OCI-LY3 (cell line): Measurements from ENCODE around the gene ASIC2.

Experiments used
- H2AFZ ChIP-seq: fragments of 200-600, 300-600 bp; shearing (Covaris generic); 2 replicates; pipeline ENCODE4 v1.6.0; 2014; ENCODE audit warnings: antibody characterized with exemption, low read depth, low read length
- H3K27ac ChIP-seq: fragments of 200-600, 300-600 bp; sonication (generic); 2 replicates; pipeline ENCODE4 v1.5.1; 2014; ENCODE audit warnings: mild to moderate bottlenecking, low read length, moderate library complexity, mixed read lengths
- H3K27me3 ChIP-seq: fragments of 200-600, 300-600 bp; sonication (generic); 2 replicates; pipeline ENCODE4 v1.6.1; 2014; ENCODE audit warnings: low read depth, low read length, mixed read lengths
- H3K36me3 ChIP-seq: fragments of 200-600, 300-600 bp; sonication (generic); replicated peaks from 2 replicates; pipeline ENCODE3; 2014; ENCODE audit warnings: low read depth, low read length, mixed read lengths
- H3K4me1 ChIP-seq: fragments of 300-600, 200-600 bp; sonication (generic); 2 replicates; pipeline ENCODE4 v1.6.1; 2014; ENCODE audit warnings: low read length, mixed read lengths
- H3K4me2 ChIP-seq: fragments of 200-600, 300-600 bp; sonication (generic); 2 replicates; pipeline ENCODE4 v1.6.1; 2014; ENCODE audit warnings: low read length, mixed read lengths
- H3K4me3 ChIP-seq: fragments of 300-600, 200-600 bp; sonication (generic); 2 replicates; pipeline ENCODE4 v1.5.1; 2014; ENCODE audit warnings: antibody characterized with exemption, mild to moderate bottlenecking, low read length, moderate library complexity
- H3K79me2 ChIP-seq: fragments of 300-600, 200-600 bp; shearing (Covaris generic); 2 replicates; pipeline ENCODE4 v1.6.1; 2014; ENCODE audit warnings: mild to moderate bottlenecking, low read length, mixed read lengths
- H3K9ac ChIP-seq: fragments of 300-600, 200-600 bp; shearing (Covaris generic); 2 replicates; pipeline ENCODE4 v1.6.0; 2014; ENCODE audit warnings: mild to moderate bottlenecking, low read length, moderate library complexity
- H3K9me3 ChIP-seq: fragments of 200-600, 300-600 bp; shearing (Covaris generic); 2 replicates; pipeline ENCODE4 v1.6.1; 2014; ENCODE audit warnings: low read length, mixed read lengths; ENCODE audit not compliant: insufficient read depth
- H4K20me1 ChIP-seq: fragments of 200-600, 300-600 bp; sonication (generic); 2 replicates; pipeline ENCODE4 v1.6.1; 2016; ENCODE audit warnings: low read length, mixed read lengths; ENCODE audit not compliant: insufficient read depth
- EZH2phosphoT487 ChIP-seq: fragments of 200-600 bp; shearing (Covaris generic); IDR thresholded peaks from 2 replicates; pipeline ENCODE4 v1.6.1; 2018; ENCODE audit warnings: antibody characterized with exemption, mixed run types, low read depth
- TF ChIP-seq, protein P1 (sequence below): fragments of 200-600, 300-600 bp; sonication (generic); IDR thresholded peaks from 2 replicates; pipeline ENCODE4 v1.5.1; 2014; ENCODE audit warnings: antibody characterized with exemption, low read length, low read depth

The ASIC2 gene

DNA sequence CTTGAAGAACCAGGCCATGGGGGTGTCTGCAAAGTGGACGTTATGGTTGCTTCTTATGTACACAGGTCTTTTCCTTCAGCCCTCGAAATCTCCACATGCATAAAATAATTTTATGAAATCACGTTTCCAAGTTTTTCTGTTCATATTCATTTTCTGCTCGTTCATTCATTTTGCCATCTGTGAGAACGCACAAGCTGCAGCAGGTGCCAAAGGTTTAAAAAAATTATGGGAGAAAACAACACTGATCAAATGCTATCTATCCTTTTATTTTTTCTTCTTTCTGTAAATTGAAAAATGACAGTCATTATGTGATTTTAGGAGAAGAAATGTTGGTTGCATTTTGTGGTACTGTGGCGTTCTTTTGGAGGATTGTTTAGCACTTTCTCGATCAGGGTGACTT lies 285.9 kb downstream of the ASIC2 start:
- H3K9ac ChIP-seq: no peak overlapping the region

DNA sequence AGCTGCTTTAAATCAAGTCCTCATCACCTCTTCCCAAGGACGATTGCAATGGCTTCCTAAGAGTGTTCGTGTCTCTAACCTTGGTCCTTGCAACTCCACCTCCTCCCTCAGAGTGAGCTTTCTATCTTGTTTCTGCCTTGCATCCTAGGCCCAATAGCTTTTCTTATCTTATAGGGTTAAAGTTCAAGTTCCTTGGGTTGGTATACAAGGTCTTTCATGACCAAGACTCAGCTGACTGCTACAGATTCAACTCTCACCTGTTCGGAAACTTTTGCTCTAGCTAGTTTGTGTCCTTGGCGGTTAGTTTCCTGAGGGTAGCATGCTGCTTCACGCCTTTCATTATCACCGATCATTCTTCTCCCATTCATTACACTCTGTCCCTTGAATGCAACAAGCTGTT lies 290.8 kb downstream of the ASIC2 start:
- TF ChIP-seq, protein P1, sequence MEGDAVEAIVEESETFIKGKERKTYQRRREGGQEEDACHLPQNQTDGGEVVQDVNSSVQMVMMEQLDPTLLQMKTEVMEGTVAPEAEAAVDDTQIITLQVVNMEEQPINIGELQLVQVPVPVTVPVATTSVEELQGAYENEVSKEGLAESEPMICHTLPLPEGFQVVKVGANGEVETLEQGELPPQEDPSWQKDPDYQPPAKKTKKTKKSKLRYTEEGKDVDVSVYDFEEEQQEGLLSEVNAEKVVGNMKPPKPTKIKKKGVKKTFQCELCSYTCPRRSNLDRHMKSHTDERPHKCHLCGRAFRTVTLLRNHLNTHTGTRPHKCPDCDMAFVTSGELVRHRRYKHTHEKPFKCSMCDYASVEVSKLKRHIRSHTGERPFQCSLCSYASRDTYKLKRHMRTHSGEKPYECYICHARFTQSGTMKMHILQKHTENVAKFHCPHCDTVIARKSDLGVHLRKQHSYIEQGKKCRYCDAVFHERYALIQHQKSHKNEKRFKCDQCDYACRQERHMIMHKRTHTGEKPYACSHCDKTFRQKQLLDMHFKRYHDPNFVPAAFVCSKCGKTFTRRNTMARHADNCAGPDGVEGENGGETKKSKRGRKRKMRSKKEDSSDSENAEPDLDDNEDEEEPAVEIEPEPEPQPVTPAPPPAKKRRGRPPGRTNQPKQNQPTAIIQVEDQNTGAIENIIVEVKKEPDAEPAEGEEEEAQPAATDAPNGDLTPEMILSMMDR: no peak
- no peak for TF ChIP-seq EZH2phosphoT487
- no peaks in the 10 kb centered on the region for H3K36me3 ChIP-seq
- H3K9ac ChIP-seq: no peak overlapping the region
- no peak overlapping the region for H3K4me2 ChIP-seq
- H3K4me1 ChIP-seq: peaks cover 4% of the 10 kb centered on the region; the same call in 1 of the 2 replicates
- no peaks in the 10 kb centered on the region for H3K79me2 ChIP-seq
- H3K4me3 ChIP-seq: no peak overlapping the region
- H3K27ac ChIP-seq: no peak overlapping the region
- H3K9me3 ChIP-seq: no peaks in the 10 kb centered on the region
- H2AFZ ChIP-seq: no peak overlapping the region
- peaks cover 12% of the 10 kb centered on the region; the same call in 1 of the 2 replicates for H3K27me3 ChIP-seq
- H4K20me1 ChIP-seq: no peaks in the 10 kb centered on the region

More for the DNA sequence above, 285.9 kb downstream of the ASIC2 start:
- H3K79me2 ChIP-seq: no peaks in the 10 kb centered on the region
- no peak overlapping the region for H3K27ac ChIP-seq
- no peak overlapping the region for H2AFZ ChIP-seq
- H3K4me2 ChIP-seq: no peak overlapping the region
- no peaks in the 10 kb centered on the region for H3K4me1 ChIP-seq
- TF ChIP-seq, protein P1: no peak
- no peak for TF ChIP-seq EZH2phosphoT487
- no peaks in the 10 kb centered on the region for H4K20me1 ChIP-seq
- H3K36me3 ChIP-seq: no peaks in the 10 kb centered on the region
- H3K27me3 ChIP-seq: 0 out of 2 replicates have a peak, but pooled peaks cover 7% of the 10 kb centered on the region
- no peaks in the 10 kb centered on the region for H3K9me3 ChIP-seq
- no peak overlapping the region for H3K4me3 ChIP-seq

DNA sequence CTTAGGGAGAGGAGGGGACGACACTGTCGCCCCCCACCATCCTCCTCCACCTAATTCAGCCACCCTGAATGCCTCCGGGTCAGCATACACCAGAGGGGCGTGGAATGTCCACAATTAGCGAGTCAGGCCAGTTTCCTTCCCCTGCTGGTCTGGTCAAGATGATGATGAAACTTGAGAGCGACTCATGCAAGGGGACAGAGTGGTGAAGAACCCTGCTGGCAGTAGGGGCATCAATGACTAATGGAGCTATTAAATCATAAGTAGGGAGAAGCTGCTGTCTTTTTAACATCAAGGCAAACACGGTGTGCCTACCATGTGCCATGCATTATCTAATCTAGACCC lies 294.2 kb downstream of the ASIC2 start:
- Histone ChIP-seq H4K20me1 (no peaks in the 10 kb centered on the region), H2AFZ (peak overlapping the region; percentile 38; the same call in 1 of the 2 replicates), H3K9ac (no peak overlapping the region), H3K79me2 (no peaks in the 10 kb centered on the region), H3K4me3 (peak overlapping the region; percentile 68), H3K27me3 (peaks cover 12% of the 10 kb centered on the region; the same call in 1 of the 2 replicates), H3K9me3 (no peaks in the 10 kb centered on the region), H3K36me3 (no peaks in the 10 kb centered on the region), H3K27ac (no peak overlapping the region), H3K4me1 (peaks cover 4% of the 10 kb centered on the region; the same call in 1 of the 2 replicates), H3K4me2 (peak overlapping the region; percentile 79)
- TF ChIP-seq, protein P1: no peak
- no peak for TF ChIP-seq EZH2phosphoT487

DNA sequence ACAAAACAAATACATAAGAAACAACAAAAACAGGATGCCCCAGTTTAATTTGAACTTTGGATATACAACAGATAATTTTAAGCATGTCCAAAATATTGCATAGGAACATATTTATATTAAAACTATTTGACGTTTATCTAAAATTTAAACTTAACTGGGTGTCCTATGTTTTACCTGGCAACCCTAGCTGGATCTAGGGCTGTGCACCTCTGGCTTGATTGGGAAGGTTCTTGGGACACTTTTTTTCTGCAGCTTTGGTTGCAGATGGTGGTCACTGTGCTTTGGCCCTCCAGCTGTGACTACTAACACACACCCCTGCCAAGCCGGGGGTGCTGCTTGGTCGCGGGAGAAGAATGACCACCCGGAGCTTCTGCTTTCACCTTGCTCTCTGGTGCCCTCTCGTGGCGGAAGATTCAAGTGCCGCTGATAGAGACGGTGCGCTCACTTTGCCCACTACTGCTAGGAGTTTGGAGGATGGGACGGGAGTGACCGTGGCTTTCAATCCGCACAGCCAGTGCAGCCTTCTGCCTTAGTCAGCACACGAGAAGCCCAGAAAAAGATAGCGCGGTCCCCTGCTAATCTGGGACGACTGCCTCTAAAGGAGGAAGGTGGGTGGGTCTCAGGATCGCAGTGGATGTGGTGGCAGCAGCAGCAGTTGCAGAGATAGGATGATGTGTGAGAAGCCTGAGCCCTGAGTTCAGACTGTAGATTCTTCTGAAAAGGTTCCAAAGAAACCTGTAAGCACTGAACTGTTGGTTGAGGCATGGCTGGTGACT lies 294.8 kb downstream of the ASIC2 start:
- no peak overlapping the region for H3K9ac ChIP-seq
- H3K4me3 ChIP-seq: peak overlapping the region; percentile 68
- H3K27me3 ChIP-seq: peaks cover 12% of the 10 kb centered on the region; the same call in 1 of the 2 replicates
- peak overlapping the region; percentile 38; the same call in 1 of the 2 replicates for H2AFZ ChIP-seq
- H3K27ac ChIP-seq: no peak overlapping the region
- no peaks in the 10 kb centered on the region for H3K9me3 ChIP-seq
- H3K36me3 ChIP-seq: no peaks in the 10 kb centered on the region
- peak overlapping the region; percentile 79 for H3K4me2 ChIP-seq
- peaks cover 4% of the 10 kb centered on the region; the same call in 1 of the 2 replicates for H3K4me1 ChIP-seq
- TF ChIP-seq EZH2phosphoT487: no peak
- TF ChIP-seq, protein P1: peak; percentile 93
- H3K79me2 ChIP-seq: no peaks in the 10 kb centered on the region
- no peaks in the 10 kb centered on the region for H4K20me1 ChIP-seq
